ENCODE results near the gene GIMAP7. TPM values are rescaled to one million over a fixed set of nuclear protein-coding genes. Genes with fewer than 3 reads are reported as not detected.

GIMAP7 gene
- total RNA-seq, 1 donor, result not detected

DNA sequence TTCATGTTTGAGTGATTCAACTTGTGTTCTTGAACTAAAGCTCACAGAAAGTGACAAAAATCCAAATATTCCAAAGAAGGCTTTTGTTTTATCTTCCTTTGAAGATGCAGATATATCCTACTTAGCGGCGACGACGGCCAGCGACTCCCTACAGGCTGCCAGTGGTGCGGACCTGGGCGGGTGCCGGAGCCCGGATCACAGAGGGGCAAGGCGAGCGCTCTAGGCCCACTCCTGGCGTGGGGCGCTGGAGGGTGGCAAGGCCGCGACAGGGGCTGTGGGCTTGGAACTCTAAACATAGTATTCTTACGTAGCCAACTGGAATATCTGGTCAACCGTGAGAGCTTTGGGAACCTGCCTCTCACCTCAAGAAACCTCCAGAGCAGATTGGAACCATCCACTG is 914 bp upstream of the GIMAP7 start:
- no peaks in the 10 kb centered on the region for H3K79me2 ChIP-seq (ENCODE audit: insufficient read depth, low read length)
- no peaks in the 10 kb centered on the region for H3K27me3 ChIP-seq (ENCODE audit: insufficient read depth, low read length)

DNA sequence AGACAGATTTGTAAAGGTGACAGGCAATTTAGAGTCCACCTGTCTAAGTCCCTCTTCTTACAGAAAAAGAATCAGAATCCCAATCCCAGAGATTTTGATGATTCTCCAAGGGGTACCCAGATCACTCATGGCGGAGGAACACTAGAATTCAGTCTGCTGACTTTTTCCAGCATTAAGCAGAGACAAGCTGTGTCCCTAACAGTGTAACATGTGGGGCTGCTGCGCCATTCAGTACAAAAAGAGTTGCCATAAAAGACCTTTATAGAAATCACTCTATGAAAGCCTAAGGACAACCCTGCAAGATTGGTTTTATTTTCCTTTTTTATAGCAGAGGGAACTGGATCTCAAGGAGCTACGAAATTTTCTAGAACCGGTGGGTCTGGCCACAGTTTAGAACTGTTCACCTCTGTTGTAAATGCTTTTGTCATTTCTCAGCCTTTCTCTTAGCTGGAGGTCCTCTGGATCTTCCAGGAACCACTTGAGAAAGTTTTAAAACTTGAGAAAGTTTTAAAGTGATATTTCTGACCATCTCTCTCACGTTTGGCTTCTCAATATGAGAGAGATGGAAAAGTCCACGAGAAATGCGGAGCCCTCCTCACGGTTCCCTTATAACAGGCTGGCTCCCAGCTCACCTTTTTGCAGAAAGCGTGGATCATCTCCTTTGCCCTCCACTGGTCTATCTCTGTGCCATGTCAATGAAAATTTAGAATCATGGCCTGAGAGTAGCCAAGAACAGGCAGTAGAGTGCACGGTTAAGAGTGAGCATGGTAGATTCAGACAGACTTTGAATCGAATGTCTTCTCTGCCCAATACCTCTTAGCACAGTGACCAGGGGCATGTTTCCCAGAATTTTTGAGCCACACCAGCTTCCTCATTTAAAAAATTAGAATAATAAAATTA is 826 bp downstream of the GIMAP7 start:
- no peaks in the 10 kb centered on the region for H3K27me3 ChIP-seq (ENCODE audit: insufficient read depth, low read length)
- H3K4me1 ChIP-seq (ENCODE audit: insufficient read depth, low read length), result no peaks in the 10 kb centered on the region
- TF ChIP-seq, protein P1, sequence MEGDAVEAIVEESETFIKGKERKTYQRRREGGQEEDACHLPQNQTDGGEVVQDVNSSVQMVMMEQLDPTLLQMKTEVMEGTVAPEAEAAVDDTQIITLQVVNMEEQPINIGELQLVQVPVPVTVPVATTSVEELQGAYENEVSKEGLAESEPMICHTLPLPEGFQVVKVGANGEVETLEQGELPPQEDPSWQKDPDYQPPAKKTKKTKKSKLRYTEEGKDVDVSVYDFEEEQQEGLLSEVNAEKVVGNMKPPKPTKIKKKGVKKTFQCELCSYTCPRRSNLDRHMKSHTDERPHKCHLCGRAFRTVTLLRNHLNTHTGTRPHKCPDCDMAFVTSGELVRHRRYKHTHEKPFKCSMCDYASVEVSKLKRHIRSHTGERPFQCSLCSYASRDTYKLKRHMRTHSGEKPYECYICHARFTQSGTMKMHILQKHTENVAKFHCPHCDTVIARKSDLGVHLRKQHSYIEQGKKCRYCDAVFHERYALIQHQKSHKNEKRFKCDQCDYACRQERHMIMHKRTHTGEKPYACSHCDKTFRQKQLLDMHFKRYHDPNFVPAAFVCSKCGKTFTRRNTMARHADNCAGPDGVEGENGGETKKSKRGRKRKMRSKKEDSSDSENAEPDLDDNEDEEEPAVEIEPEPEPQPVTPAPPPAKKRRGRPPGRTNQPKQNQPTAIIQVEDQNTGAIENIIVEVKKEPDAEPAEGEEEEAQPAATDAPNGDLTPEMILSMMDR (IDR thresholded peaks at IDR 0.05; ENCODE audit: extremely low read depth, low read depth, low read length), result no peak
- no peaks in the 10 kb centered on the region for H4K20me1 ChIP-seq (ENCODE audit: insufficient read depth, low read length)
- no peak overlapping the region for H3K4me3 ChIP-seq (ENCODE audit: insufficient read depth, low read length)
- DNase-seq (ENCODE audit: insufficient read length, low spot score, missing footprints), result no peak
- H2AFZ ChIP-seq (ENCODE audit: low read length), result no peak overlapping the region
- no peak overlapping the region for H3K4me2 ChIP-seq (ENCODE audit: insufficient read depth, low read length)
- H3K9me3 ChIP-seq (ENCODE audit: low read depth, low read length), result no peaks in the 10 kb centered on the region
- H3K79me2 ChIP-seq (ENCODE audit: insufficient read depth, low read length), result no peaks in the 10 kb centered on the region
- H3K36me3 ChIP-seq (ENCODE audit: insufficient read depth, low read length), result no peaks in the 10 kb centered on the region
- no peak overlapping the region for H3K27ac ChIP-seq (ENCODE audit: low read depth, low read length)

More for the DNA sequence above, 914 bp upstream of the GIMAP7 start:
- no peak for DNase-seq (ENCODE audit: insufficient read length, low spot score, missing footprints)
- no peaks in the 10 kb centered on the region for H3K4me1 ChIP-seq (ENCODE audit: insufficient read depth, low read length)
- TF ChIP-seq, protein P1 (IDR thresholded peaks at IDR 0.05; ENCODE audit: extremely low read depth, low read depth, low read length), result no peak
- H3K9me3 ChIP-seq (ENCODE audit: low read depth, low read length), result no peaks in the 10 kb centered on the region
- no peak overlapping the region for H3K4me3 ChIP-seq (ENCODE audit: insufficient read depth, low read length)
- no peak overlapping the region for H3K27ac ChIP-seq (ENCODE audit: low read depth, low read length)
- no peaks in the 10 kb centered on the region for H4K20me1 ChIP-seq (ENCODE audit: insufficient read depth, low read length)
- H3K4me2 ChIP-seq (ENCODE audit: insufficient read depth, low read length), result no peak overlapping the region
- H3K36me3 ChIP-seq (ENCODE audit: insufficient read depth, low read length), result no peaks in the 10 kb centered on the region
- H2AFZ ChIP-seq (ENCODE audit: low read length), result no peak overlapping the region

DNA sequence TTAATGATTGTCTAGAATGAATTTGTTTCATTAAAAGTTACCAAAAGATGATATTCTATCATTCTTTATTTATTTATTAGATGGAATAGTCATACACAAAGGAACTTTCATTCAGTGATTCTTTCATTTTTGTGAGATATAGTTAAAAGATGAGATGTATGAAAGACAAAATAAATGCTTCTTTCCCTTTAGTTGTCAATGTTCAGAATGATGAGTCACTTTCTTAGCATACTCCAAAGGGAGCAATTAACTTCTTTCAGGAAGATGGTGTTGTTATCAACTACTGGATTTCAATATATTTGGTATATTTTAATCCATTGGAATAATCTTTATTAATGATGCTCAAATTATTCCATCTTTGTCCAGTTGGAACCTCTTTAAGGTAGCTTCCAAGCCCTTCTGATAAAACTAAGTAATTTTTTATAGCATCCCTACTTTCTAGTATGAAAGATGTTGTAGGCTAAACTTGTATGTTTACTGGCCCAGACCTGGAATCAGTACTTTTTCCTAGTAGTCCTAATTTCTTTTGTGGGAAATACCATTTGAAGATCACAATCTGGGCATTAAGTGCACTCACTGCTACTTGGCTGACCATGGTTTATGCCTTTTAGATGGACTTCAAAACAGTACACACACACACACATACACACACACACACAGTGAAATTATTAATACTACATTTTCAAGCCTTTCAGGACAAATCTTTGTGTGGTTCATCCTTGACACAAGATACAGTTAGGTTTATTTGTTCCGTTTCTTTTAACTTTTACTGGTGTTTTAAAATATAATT is 2.5 kb downstream of the GIMAP7 start:
- TF ChIP-seq, protein P1 (IDR thresholded peaks at IDR 0.05; ENCODE audit: extremely low read depth, low read depth, low read length), result no peak
- Histone ChIP-seq H2AFZ (ENCODE audit: low read length) (no peak overlapping the region), H3K79me2 (ENCODE audit: insufficient read depth, low read length) (no peaks in the 10 kb centered on the region), H3K27ac (ENCODE audit: low read depth, low read length) (no peak overlapping the region), H3K4me2 (ENCODE audit: insufficient read depth, low read length) (no peak overlapping the region), H3K27me3 (ENCODE audit: insufficient read depth, low read length) (no peaks in the 10 kb centered on the region), H3K4me1 (ENCODE audit: insufficient read depth, low read length) (no peaks in the 10 kb centered on the region), H3K9me3 (ENCODE audit: low read depth, low read length) (no peaks in the 10 kb centered on the region), H4K20me1 (ENCODE audit: insufficient read depth, low read length) (no peaks in the 10 kb centered on the region), H3K36me3 (ENCODE audit: insufficient read depth, low read length) (no peaks in the 10 kb centered on the region), H3K4me3 (ENCODE audit: insufficient read depth, low read length) (no peak overlapping the region)
- no peak for DNase-seq (ENCODE audit: insufficient read length, low spot score, missing footprints)

DNA sequence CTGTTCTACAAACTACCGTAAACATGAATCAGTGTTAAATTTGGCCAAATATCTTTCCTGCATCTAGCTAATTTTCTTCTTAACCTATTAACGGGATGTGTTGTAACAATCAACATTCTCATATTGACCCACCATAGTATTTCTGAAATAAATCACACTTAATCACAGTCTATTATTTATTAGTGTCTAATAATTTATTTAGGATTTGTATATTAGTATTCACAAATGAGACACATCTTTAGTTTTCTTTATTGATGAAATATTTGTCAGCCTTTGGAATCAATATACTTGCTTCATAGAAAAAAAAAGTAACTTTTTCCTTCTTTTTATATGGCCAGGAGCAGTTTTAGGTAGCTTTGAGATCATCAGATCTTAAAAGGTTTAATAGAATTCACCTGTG is 4.6 kb downstream of the GIMAP7 start:
- no peak overlapping the region for H3K27ac ChIP-seq (ENCODE audit: low read depth, low read length)
- TF ChIP-seq, protein P1 (IDR thresholded peaks at IDR 0.05; ENCODE audit: extremely low read depth, low read depth, low read length), result no peak
- H3K9me3 ChIP-seq (ENCODE audit: low read depth, low read length), result no peaks in the 10 kb centered on the region

More for the DNA sequence above, 4.6 kb downstream of the GIMAP7 start:
- Histone ChIP-seq H2AFZ (ENCODE audit: low read length) (no peak overlapping the region), H3K36me3 (ENCODE audit: insufficient read depth, low read length) (no peaks in the 10 kb centered on the region), H3K4me2 (ENCODE audit: insufficient read depth, low read length) (no peak overlapping the region), H3K4me3 (ENCODE audit: insufficient read depth, low read length) (no peak overlapping the region), H3K27me3 (ENCODE audit: insufficient read depth, low read length) (no peaks in the 10 kb centered on the region), H3K4me1 (ENCODE audit: insufficient read depth, low read length) (no peaks in the 10 kb centered on the region), H3K79me2 (ENCODE audit: insufficient read depth, low read length) (no peaks in the 10 kb centered on the region), H4K20me1 (ENCODE audit: insufficient read depth, low read length) (no peaks in the 10 kb centered on the region)
- no peak for DNase-seq (ENCODE audit: insufficient read length, low spot score, missing footprints)

Measured in osteoblast (primary cell).